Epithelial cell of proximal tubule (primary cell): ENCODE data around the gene SHANK3. TPM values are rescaled to one million over a fixed set of nuclear protein-coding genes. Genes with fewer than 3 reads are reported as not detected.
"Not testable (repeated sequence)": the region's sequence is repeated elsewhere in the genome, so short reads cannot be mapped to it uniquely, and the experiment has no call there.

ENCODE experiments used
- DNase-seq: peaks from one replicate; pipeline ENCODE4 v3.0.0-alpha.2; 2011; ENCODE audit warnings: low read depth
- H3K4me3 ChIP-seq: 2 replicates; pipeline ENCODE4 v1.5.1; 2011; ENCODE audit warnings: low read depth, mild to moderate bottlenecking, low read length
- CTCF ChIP-seq: conservative IDR thresholded peaks from 2 replicates; pipeline ENCODE4 v1.5.1; 2012; ENCODE audit warnings: low read depth, mild to moderate bottlenecking, low read length
- total RNA-seq: library from RNA; depleted of rRNA; stranded (reverse); fragments of >200 nt; gene quantifications from 2 replicates; pipeline ENCODE4 v1.2.3, GENCODE V29; 2015

SHANK3 gene
- total RNA-seq, 1 donor from 2014 or later: 3.6 TPM

DNA sequence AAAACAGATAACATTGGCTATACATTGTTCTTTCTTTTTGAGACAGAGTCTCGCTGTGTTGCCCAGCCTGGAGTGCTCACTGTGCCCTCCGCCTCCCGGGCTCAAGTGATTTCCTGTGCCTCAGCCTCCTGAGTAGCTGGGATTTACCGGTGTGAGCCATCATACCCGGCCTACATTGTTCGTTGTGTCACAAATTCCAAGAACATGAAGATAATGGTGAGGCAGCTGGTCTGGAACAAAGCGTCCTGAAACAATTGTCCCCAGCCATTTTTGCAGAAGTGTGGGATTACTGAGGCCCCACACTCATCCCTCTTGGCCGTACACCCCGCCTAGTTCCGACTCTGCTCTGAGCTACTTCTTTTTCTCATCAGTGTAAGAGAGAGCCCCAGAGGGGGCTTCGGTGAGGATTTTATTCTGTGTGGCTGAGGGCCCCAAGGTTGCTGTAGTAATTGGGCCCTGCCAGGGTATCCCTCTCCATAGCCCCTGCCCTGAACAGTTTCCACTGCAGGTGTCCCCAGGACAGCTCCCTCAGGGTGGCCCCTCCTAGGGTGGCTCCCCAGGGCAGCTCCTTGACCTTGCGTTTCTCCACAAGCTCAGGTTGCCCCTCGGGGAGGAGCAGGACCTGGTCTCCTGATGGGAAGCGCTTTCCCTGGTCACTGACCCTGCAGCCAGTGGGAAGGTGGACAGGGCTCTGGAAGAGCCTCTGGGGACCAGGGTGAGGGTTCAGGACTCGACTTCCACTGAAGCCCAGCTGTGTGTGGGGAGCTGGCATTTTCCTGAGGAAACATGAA is 31.6 kb upstream of the SHANK3 start:
- DNase-seq: no peak
- no peak overlapping the region for H3K4me3 ChIP-seq
- TF ChIP-seq CTCF: no peak

DNA sequence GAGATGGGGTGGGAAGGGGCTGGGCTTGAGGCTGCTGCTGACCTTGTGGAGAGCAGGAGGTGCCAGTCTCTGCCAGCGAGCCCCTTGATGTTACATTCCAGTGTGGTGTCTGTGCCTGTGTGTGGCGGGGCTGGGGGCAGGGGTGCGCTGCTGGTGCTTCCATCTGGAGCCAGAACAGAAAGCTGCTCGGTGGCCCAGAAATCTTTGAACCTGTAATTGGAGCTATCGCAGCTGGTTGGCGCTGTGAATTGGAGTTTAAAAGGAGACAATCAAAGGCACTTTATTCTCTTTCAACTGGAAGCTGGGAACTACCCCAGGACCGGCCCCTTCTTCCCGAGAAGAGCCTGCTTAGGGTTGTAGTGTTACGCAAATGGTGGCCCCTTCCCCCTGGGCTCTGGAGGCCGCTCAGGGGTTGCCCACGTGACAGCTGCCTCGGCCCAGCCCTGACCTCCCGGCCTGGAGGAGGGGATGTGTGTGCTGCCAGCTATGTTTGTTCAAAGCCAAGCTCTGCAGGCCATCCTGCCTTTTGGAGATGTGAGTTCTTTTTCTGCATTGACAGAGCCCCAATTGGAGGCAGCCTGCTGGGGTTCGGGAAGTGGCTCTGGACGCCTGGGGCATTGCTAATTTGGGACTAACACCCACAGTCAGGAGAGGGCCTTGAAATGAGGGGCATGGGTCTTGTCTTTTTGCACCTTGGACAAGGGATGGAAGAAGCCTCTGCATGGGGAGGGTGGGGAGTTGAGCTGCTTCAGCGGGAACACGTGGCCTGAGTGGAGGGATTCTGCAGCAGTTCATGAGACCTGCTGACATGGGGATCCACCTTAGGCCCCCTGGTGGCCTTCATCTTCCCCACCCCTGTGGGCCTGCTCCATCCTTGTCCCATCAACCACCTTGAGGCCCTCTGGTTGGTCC is 30.7 kb upstream of the SHANK3 start:
- DNase-seq: no peak

GRCh38 chr22:50643021-50643820 is 29.4 kb upstream of the SHANK3 start:
- H3K4me3 ChIP-seq, DNase-seq: not testable (repeated sequence)

More for the DNA sequence above, 30.7 kb upstream of the SHANK3 start:
- peak; percentile 59 for TF ChIP-seq CTCF
- H3K4me3 ChIP-seq: peak overlapping the region; percentile 16

- not testable (repeated sequence) for DNase-seq, H3K4me3 ChIP-seq
These were observed 28.9 kb upstream of the SHANK3 start for GRCh38 chr22:50643821-50644101.

- no peak for TF ChIP-seq CTCF
- DNase-seq: no peak
These were observed 19.4 kb upstream of the SHANK3 start for GRCh38 chr22:50653256-50653655.

DNA sequence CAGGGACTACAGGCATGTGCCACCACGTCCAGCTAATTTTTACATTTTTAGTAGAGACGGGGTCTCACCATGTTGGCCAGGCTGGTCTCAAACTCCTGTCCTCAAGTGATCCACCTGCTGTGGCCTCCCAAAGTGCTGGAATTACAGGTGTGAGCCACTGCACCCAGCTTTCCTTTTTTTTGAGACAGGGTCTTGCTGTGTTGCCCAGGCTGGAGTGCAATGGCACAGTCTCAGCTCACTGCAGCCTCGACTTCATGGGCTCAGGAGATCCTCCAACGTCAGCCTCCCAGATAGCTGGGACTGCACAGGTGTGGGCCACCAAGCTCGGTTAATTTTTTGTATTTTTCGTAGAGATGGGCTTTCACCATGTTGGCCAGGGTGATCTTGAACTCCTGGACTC is 18.0 kb upstream of the SHANK3 start:
- not testable (repeated sequence) for H3K4me3 ChIP-seq, DNase-seq

More at GRCh38 chr22:50653256-50653655, 19.4 kb upstream of the SHANK3 start:
- H3K4me3 ChIP-seq: no peak overlapping the region

DNA sequence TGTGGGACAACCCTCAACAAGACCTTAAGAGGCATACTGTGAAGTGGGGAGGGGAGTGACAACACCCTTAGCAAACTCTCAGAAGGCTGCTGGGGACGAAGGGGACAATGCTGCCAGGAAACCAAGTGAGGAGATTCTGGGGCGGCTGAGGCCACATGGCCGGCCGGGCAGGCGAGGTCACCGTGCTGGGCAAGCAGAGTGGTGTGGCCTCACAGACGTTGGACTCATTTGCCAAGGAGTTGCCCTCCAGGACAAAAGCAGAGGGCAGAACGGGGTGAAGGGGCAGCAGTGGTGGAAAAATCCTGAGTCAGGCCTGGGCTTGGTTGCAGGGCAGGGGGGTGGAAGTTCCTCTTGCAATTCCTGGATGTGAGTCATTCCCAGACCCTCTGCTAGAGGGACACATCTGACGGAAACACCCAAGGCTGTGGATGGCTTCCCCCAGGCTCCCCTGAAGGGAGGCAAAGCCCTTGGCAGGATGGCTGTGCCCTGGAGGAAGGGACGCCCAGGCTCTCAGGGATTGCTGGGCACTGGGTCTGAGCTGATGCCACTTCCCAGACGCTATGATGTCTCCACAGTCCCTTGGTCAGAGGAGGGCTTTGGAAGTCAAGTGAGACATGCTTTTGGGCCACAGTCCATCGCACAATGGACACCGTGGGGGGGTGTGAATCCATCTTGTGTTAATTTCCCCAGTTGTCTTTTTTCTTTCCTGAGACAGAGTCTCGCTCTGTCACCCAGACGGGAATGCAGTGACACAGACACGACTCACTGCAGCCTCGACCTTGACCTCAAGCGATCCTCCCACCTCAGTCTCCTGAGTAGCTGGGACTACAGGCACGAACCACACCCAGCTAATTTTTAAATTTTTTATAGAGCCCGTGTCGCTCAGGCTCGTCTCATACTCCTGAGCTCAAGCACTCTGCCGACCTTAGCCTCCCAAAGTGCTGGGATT is 16.2 kb upstream of the SHANK3 start:
- no peak for TF ChIP-seq CTCF
- no peak overlapping the region for H3K4me3 ChIP-seq
- peak; percentile 38 for DNase-seq
